Measurements from ENCODE around the gene SYS1.

- no peak for TF ChIP-seq POLR2A (IDR thresholded peaks at IDR 0.05)
- no peak for TF ChIP-seq CTCF (IDR thresholded peaks at IDR 0.05)
Measured at GRCh38 chr20:45387274-45387673, 24.3 kb downstream of the SYS1 start.
